HUES64 (cell line): Measurements from ENCODE around the gene LRPPRC.

Experiments used
- H3K27ac ChIP-seq: 2 replicates; pipeline ENCODE4 v1.7.0; 2013; ENCODE audit warnings: low read depth, low read length, inconsistent platforms
- H3K27me3 ChIP-seq: 2 replicates; pipeline ENCODE4 v1.6.1; 2013; ENCODE audit warnings: mild to moderate bottlenecking, low read length; ENCODE audit not compliant: insufficient read depth
- H3K36me3 ChIP-seq: 2 replicates; pipeline ENCODE4 v1.6.1; 2013; ENCODE audit warnings: mild to moderate bottlenecking, low read length; ENCODE audit not compliant: insufficient read depth
- H3K4me1 ChIP-seq: 2 replicates; pipeline ENCODE4 v1.6.1; 2013; ENCODE audit warnings: mild to moderate bottlenecking, low read length, moderate library complexity; ENCODE audit not compliant: insufficient read depth
- H3K4me3 ChIP-seq: 2 replicates; pipeline ENCODE4 v1.5.1; 2013; ENCODE audit warnings: mild to moderate bottlenecking, low read length, moderate library complexity
- H3K9ac ChIP-seq: 2 replicates; pipeline ENCODE4 v1.6.1; 2013; ENCODE audit warnings: mild to moderate bottlenecking, low read depth, low read length
- H3K9me3 ChIP-seq: 2 replicates; pipeline ENCODE4 v1.6.1; 2013; ENCODE audit warnings: low read depth, low read length; ENCODE audit not compliant: insufficient read depth
- WGBS: fragments of 150-250, 120-280 bp; methylation state at CpG from one replicate; pipeline ENCODE4 v1.1.7; 2013; ENCODE audit warnings: missing lambda C conversion rate; 5-methylcytosine and 5-hydroxymethylcytosine counted together

Gene LRPPRC

GRCh38 chr2:43906448-43907109, 89.2 kb downstream of the LRPPRC start:
- H3K27ac ChIP-seq: no peak overlapping the region
- WGBS: 93% methylated on average over 6 of the region's 6 CpGs
- no peak overlapping the region for H3K4me3 ChIP-seq
- no peak overlapping the region for H3K9ac ChIP-seq
- peaks cover 95% of the 10 kb centered on the region for H3K36me3 ChIP-seq
- no peaks in the 10 kb centered on the region for H3K9me3 ChIP-seq
- no peaks in the 10 kb centered on the region for H3K27me3 ChIP-seq
- H3K4me1 ChIP-seq: no peaks in the 10 kb centered on the region

DNA sequence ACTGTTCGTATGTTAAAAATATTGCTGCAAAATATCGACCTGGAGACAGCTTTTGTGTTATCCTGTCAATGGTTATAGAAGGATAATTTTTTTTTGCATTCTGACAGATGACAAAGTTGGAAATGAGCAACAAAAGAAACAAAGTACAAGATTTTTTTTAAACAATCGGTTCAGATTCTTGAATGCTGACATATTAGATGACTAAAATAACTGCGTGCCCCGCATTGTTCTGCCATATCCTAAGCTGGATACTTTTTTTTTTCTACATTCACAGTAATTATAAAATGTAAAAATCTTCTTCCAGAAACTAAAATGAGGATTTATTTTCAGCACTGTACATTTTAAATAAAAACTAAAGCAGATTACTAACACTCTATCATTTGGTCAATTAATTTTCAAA, 89.9 kb downstream of the LRPPRC start:
- Histone ChIP-seq H3K4me1 (no peaks in the 10 kb centered on the region), H3K36me3 (peaks cover 97% of the 10 kb centered on the region), H3K4me3 (no peak overlapping the region), H3K9ac (no peak overlapping the region), H3K27ac (no peak overlapping the region), H3K9me3 (no peaks in the 10 kb centered on the region), H3K27me3 (no peaks in the 10 kb centered on the region)
- 93% methylated on average over 5 of the region's 5 CpGs for WGBS

DNA sequence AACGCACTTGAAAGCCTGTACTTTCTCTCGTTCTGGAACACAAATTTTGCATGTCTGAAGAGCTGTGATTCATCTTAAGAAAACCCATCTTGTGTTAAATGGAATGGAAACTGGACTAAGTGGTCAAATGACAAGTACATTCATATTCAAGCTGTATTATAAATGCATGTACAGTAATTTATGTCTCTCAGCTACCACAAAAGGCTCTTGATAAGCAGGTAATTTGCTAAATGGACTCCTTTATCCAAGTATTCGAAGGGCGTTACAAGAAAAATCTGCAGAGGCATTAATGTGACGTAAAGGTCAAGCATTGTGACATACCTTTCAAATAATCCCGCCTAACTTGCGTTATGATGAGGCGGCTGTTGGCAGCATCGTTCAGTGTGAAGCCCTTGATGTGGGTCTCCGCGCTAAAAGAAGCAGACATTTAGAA, 90.4 kb downstream of the LRPPRC start:
- no peaks in the 10 kb centered on the region for H3K4me1 ChIP-seq
- H3K9ac ChIP-seq: no peak overlapping the region
- WGBS: 95% methylated on average over 11 of the region's 11 CpGs
- H3K4me3 ChIP-seq: no peak overlapping the region
- no peaks in the 10 kb centered on the region for H3K27me3 ChIP-seq
- H3K27ac ChIP-seq: no peak overlapping the region
- H3K9me3 ChIP-seq: no peaks in the 10 kb centered on the region
- peaks cover 97% of the 10 kb centered on the region for H3K36me3 ChIP-seq

DNA sequence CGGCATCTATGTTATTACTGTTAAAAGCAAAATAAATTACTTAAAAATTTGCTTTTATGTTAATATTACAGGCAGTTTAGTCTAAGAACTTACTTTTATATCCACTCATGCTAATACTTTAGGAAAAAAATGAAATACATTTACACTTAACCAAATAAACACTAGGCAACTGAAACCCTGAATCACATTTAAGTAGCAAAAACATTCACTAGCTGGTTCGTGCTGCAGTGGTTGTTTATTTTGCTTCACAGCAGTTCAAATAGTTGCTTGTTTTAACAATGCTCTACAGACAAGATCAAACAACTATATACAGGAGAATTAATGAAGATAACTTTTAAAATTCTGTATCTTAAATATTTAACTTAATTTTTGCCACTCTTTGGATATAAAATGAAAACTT, 96.2 kb downstream of the LRPPRC start:
- H3K27me3 ChIP-seq: no peaks in the 10 kb centered on the region
- H3K9ac ChIP-seq: no peak overlapping the region
- no peak overlapping the region for H3K4me3 ChIP-seq
- H3K9me3 ChIP-seq: no peaks in the 10 kb centered on the region
- WGBS: 89% methylated on average over 1 of the region's 2 CpGs
- no peaks in the 10 kb centered on the region for H3K4me1 ChIP-seq
- H3K27ac ChIP-seq: no peak overlapping the region
- peaks cover 99% of the 10 kb centered on the region for H3K36me3 ChIP-seq

DNA sequence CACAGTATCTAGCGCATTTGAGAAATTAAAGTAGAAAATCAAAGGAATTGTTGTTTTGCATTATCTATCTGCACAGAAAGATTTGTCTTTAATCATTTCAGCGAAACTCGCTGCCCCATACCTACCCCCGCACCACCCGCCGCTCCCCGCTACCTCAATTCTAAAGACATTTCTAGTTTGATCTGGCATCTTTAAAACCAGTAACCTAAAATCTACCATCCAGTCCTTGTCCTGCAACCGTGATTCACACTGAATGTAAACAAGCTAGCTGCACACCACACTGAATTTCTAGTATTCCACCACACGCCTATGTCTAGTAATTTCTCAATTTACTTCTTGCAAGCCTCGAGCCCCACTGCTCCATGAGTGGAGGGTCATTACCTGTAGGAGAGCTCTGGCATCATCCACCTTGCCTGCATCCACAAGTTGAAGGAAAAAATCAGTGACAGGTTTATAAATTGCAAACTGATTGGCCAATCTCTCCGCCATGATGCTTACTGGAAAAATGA, 96.9 kb downstream of the LRPPRC start:
- Histone ChIP-seq H3K27me3 (no peaks in the 10 kb centered on the region), H3K4me3 (no peak overlapping the region), H3K27ac (no peak overlapping the region), H3K9me3 (no peaks in the 10 kb centered on the region), H3K9ac (no peak overlapping the region), H3K36me3 (peaks cover 99% of the 10 kb centered on the region), H3K4me1 (no peaks in the 10 kb centered on the region)
- 95% methylated on average over 11 of the region's 11 CpGs for WGBS

GRCh38 chr2:43898134-43898837, 97.5 kb downstream of the LRPPRC start:
- H3K27me3 ChIP-seq: no peaks in the 10 kb centered on the region
- peaks cover 99% of the 10 kb centered on the region for H3K36me3 ChIP-seq
- H3K4me3 ChIP-seq: no peak overlapping the region
- H3K9ac ChIP-seq: no peak overlapping the region
- peak overlapping the region; percentile 21; the same call in 1 of the 2 replicates for H3K27ac ChIP-seq
- H3K9me3 ChIP-seq: no peaks in the 10 kb centered on the region
- no peaks in the 10 kb centered on the region for H3K4me1 ChIP-seq
- WGBS: 87% methylated on average over 11 of the region's 11 CpGs

DNA sequence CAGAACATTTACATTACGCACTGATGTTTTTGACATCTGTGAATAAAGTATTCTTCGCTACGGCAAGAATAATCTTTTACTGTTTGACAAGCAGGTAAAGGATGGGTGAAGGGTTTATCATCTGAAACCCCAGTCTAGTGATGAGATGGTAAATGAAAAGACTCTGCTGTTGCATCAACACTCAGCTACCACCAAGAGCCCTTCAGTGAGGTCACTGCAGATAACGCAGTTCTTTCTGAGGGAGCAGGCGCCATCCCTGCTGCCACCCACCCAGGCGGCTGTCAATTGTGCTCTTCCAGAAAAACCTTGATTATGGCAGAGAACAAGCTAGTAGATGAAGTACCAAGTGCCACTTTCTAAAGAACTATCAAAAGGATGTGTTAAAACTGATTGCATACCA, 98.3 kb downstream of the LRPPRC start:
- H3K4me3 ChIP-seq: no peak overlapping the region
- no peak overlapping the region for H3K27ac ChIP-seq
- no peaks in the 10 kb centered on the region for H3K9me3 ChIP-seq
- 97% methylated on average over 6 of the region's 6 CpGs for WGBS
- no peak overlapping the region for H3K9ac ChIP-seq
- H3K36me3 ChIP-seq: peaks cover 100% of the 10 kb centered on the region
- H3K27me3 ChIP-seq: no peaks in the 10 kb centered on the region
- no peaks in the 10 kb centered on the region for H3K4me1 ChIP-seq

DNA sequence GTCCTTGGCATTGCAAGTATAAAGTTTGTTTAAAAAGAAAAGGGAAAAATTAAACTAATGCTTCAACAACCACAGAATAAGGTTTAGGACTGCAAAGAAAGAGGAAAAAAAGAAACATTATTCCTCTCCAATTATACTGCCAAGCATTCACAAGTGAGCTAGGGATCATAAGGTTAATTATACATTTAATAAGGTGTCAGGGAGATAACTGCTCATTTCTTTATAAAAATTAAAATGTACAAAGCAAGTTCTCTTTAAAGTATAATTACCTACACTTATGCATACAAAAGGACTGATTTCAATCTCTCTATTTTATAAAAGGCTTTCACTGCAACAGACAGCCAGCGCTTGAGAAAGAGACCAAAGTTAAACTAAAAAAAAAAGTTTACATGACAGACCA, 98.9 kb downstream of the LRPPRC start:
- H3K4me1 ChIP-seq: no peaks in the 10 kb centered on the region
- 100% methylated on average over 1 of the region's 1 CpG for WGBS
- H3K9ac ChIP-seq: no peak overlapping the region
- H3K9me3 ChIP-seq: no peaks in the 10 kb centered on the region
- peaks cover 100% of the 10 kb centered on the region for H3K36me3 ChIP-seq
- no peak overlapping the region for H3K27ac ChIP-seq
- H3K27me3 ChIP-seq: no peaks in the 10 kb centered on the region
- no peak overlapping the region for H3K4me3 ChIP-seq

DNA sequence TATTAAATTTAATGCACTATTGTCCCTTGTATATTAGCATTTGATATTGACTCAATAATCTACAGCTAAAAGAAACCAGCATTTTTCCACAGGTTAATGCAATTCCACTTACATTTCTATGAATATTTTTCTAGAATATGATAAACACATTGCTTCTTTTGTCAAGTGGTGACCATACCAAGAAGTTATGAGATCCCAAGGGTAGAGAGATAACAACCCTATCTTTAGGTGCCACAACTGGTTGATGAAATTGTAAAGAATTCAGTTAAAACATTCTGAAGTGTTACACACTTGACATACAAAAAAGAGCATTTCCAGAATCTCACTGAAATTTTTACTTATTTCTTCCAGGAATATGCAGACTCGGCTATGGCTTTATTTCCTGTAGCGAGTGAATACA, 101.0 kb downstream of the LRPPRC start:
- Histone ChIP-seq H3K36me3 (peaks cover 100% of the 10 kb centered on the region), H3K27ac (no peak overlapping the region), H3K9me3 (no peaks in the 10 kb centered on the region), H3K27me3 (no peaks in the 10 kb centered on the region), H3K4me3 (no peak overlapping the region), H3K4me1 (no peaks in the 10 kb centered on the region), H3K9ac (no peak overlapping the region)
- WGBS: 94% methylated on average over 2 of the region's 2 CpGs

GRCh38 chr2:43890855-43891254, 104.9 kb downstream of the LRPPRC start:
- 94% methylated on average over 4 of the region's 4 CpGs for WGBS
- H3K36me3 ChIP-seq: peaks cover 99% of the 10 kb centered on the region
- no peaks in the 10 kb centered on the region for H3K4me1 ChIP-seq
- H3K27me3 ChIP-seq: no peaks in the 10 kb centered on the region
- no peak overlapping the region; the same call in 1 of the 2 replicates for H3K27ac ChIP-seq
- no peaks in the 10 kb centered on the region for H3K9me3 ChIP-seq
- H3K9ac ChIP-seq: no peak overlapping the region
- no peak overlapping the region for H3K4me3 ChIP-seq

GRCh38 chr2:43889416-43889815, 106.4 kb downstream of the LRPPRC start:
- Histone ChIP-seq H3K27ac (no peak overlapping the region), H3K4me3 (no peak overlapping the region), H3K27me3 (no peaks in the 10 kb centered on the region), H3K9me3 (no peaks in the 10 kb centered on the region), H3K36me3 (peaks cover 92% of the 10 kb centered on the region), H3K4me1 (no peaks in the 10 kb centered on the region), H3K9ac (no peak overlapping the region)
- WGBS: 97% methylated on average over 4 of the region's 4 CpGs
